Measurements from ENCODE around the gene PRC1.

DNA sequence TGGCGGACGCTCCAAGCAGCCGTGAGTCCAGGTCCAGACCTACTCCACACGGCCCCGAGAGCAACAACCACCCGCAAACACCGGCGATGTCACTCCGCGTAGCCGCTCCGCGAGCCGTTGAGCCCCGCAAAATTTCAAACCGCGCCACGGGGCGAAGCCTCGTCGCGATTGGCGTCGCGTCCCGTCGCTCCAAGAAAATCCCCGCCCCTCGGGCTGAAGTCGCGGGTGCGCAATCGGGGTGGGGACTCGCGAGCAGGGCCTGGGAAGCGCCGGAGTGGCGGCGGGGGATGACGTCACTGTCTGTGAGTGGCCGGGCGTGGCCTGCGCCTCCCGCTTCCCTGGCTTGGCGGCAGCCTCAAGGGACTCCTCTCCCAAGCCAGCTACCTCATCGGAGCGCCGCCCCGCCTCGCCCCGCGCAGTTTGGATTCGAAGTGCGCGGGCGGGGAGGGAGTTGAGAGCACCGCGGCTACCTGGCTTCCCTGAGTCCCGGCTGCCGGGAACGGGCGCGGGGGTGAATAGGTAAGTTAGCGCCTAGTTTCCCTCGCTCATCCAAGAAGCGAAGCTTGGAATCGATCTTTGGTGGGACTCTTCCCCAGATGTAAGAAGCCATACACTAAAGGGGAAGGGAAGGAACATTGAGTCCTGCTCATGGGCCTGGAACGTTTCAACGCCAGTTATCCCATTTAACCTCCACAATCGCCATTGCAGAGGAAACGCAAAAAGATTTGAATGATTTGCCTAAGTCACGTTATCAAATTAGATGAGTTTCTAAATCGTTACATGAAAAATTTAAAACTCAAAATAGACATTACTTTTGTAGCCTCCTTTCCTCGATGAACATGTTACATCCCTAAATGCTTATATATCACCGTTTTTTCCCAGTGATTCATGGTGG is at the start of gene PRC1:
- TF ChIP-seq CTCF (optimal IDR thresholded peaks at IDR 0.05 in 1 of 3, IDR thresholded peaks at IDR 0.05 in 1 of 3, conservative IDR thresholded peaks at IDR 0.05 in 1 of 3; ENCODE audit: extremely low read depth in 1 of 3, insufficient read depth in 2 of 3, low read length in 3 of 3) (no peak), EZH2 (IDR thresholded peaks at IDR 0.05; ENCODE audit: low read length) (no peak)
